Thyroid gland (tissue), 4 donors: ENCODE data around the gene SWSAP1.

Experiments
- POLR2A ChIP-seq, 2 donors: fragments of 450-650 bp; IDR thresholded peaks; one replicate each; pipeline ENCODE4 v1.6.1; 2017; ENCODE audit warnings: antibody characterized with exemption in 2 of 2, mild to moderate bottlenecking in 2 of 2, moderate library complexity in 1 of 2
- TF ChIP-seq, protein P1 (sequence below), 6 experiments: fragments of 200-600 bp in 3 of 6; fragments of 450-650 bp in 3 of 6; sonication (generic) in 3 of 6; IDR thresholded peaks; one replicate each; pipeline ENCODE4 v1.5.1; 2016 to 2019; ENCODE audit warnings: antibody characterized with exemption in 6 of 6, mild to moderate bottlenecking in 2 of 6, inconsistent platforms in 1 of 6, moderate library complexity in 1 of 6

DNA sequence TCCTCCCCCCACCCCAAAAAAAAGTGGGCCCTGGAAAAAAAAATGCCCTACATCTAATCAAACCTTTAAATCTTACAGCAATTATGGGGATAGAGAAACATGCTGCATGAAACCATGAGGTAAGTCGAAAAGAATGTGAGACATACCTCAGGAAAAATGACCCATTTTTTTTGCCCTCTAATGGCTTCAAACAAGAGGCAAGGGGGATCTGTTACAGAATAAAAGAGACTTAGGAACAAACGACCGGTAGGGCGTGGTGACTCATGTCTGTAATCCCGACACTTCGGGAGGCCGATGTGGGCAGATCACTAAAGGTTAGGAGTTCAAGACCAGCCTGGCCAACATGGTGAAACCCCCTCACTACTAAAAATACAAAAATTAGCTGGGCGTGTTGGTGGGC is 36.2 kb downstream of the SWSAP1 start:
- TF ChIP-seq, protein P1, sequence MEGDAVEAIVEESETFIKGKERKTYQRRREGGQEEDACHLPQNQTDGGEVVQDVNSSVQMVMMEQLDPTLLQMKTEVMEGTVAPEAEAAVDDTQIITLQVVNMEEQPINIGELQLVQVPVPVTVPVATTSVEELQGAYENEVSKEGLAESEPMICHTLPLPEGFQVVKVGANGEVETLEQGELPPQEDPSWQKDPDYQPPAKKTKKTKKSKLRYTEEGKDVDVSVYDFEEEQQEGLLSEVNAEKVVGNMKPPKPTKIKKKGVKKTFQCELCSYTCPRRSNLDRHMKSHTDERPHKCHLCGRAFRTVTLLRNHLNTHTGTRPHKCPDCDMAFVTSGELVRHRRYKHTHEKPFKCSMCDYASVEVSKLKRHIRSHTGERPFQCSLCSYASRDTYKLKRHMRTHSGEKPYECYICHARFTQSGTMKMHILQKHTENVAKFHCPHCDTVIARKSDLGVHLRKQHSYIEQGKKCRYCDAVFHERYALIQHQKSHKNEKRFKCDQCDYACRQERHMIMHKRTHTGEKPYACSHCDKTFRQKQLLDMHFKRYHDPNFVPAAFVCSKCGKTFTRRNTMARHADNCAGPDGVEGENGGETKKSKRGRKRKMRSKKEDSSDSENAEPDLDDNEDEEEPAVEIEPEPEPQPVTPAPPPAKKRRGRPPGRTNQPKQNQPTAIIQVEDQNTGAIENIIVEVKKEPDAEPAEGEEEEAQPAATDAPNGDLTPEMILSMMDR (IDR thresholded peaks at IDR 0.05) = no peak
- TF ChIP-seq POLR2A (IDR thresholded peaks at IDR 0.05) = no peak
